Mesenteric fat pad (tissue), 1 donor: Measurements from ENCODE around the gene CENPE. TPM values are rescaled to one million over a fixed set of nuclear protein-coding genes. Genes with fewer than 3 reads are reported as not detected.
A peak's percentile ranks its signal among the peaks of the same experiment; 100 is the strongest.

Experiments used
- DNase-seq: peaks from one replicate; pipeline ENCODE4 v3.0.0-alpha.2; 2020; ENCODE audit warnings: low spot score
- total RNA-seq: library from RNA; stranded (reverse); fragmentation: NEBNext Ultra II Directional; extraction: Animal tissue kit (Norgen Biotek cat#: 25700); gene quantifications from one replicate; pipeline ENCODE4 v1.2.1, GENCODE V29; 2021
- donor health status: DM: yes; HTN: yes; CAD: no.

CENPE gene
- total RNA-seq, 1 donor from 2014 or later, result 1.2 TPM

GRCh38 chr4:103079621-103080020, 118.5 kb downstream of the CENPE start:
- DNase-seq, result no peak

- DNase-seq, result no peak
Observed at GRCh38 chr4:103076747-103077347, 121.3 kb downstream of the CENPE start, which contains the start of gene SLC9B2. Gene SLC9B2, minus strand, starts transcription at chr4:103076761. Its CDS starts 9,211 bp downstream, at chr4:103067550.

- DNase-seq, result peak; percentile 92
Observed at GRCh38 chr4:103075894-103076746, 122.0 kb downstream of the CENPE start.

GRCh38 chr4:103075435-103075893, 122.7 kb downstream of the CENPE start:
- no peak for DNase-seq

- no peak for DNase-seq
Observed at GRCh38 chr4:103074744-103075434, 123.3 kb downstream of the CENPE start.

GRCh38 chr4:103073792-103074438, 124.2 kb downstream of the CENPE start:
- no peak for DNase-seq

- DNase-seq, result no peak
Observed at GRCh38 chr4:103067841-103068547, 130.1 kb downstream of the CENPE start.

- DNase-seq, result no peak
Observed at GRCh38 chr4:103060453-103061148, 137.5 kb downstream of the CENPE start.

Other genes starting within 250 kb of the CENPE start
- 0.87 TPM for gene SLC9B1, start 178.6 kb downstream of the CENPE start, total RNA-seq
- gene SLC9B2, start 121.6 kb downstream of the CENPE start, total RNA-seq, result 17.2 TPM
- gene BDH2, start 98.5 kb downstream of the CENPE start, total RNA-seq, result 31.4 TPM